ENCODE results near the gene TCF7L1.

TCF7L1 gene

DNA sequence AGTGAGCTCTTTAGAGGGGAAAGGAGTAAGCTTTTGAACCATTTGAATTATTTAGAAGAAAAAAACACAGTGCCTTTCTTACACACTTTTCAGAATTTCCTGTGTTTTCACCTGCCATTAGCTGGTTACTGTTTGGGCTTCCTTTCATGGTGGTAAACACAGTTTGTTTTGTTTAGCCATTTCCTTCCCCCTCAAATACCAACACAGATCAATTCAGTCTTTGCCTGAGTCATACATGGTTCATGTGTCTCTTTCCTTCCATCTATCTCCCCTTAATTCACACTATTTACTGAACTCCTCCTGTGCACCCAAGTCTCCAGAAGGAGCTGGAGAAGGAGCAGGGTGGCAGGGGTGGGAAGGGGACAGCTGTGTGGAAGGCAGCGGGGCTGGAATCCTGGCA, 45.0 kb downstream of the TCF7L1 start:
- DNase-seq = no peak
- in situ Hi-C loops (cut with HindIII; ENCODE audit: low pct_ligation_motif_present, low pct_unique_long_range_greater_than_20kb, low sequenced_read_pairs) = no loop called here

DNA sequence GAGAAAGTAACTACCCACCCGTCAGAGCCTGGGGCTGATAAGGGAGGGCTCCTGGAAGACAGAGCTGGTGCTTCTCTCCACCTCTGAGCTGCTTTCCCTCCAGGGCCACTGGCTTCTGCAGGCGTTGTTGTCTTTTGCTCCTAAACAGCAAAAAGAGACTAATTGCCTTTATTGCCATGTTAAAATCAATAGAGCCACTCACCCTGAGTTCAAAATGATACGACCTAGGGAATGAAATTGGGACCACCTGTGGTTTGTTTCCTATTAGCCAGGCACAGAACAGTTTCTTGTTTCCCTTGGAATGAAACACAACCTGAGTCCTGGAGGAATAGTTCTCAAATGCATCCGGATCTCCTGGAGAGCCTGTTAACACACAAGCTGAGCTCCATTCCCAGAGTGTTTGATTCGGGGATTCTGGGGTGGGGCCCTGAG, 45.8 kb downstream of the TCF7L1 start:
- no peak for DNase-seq
- in situ Hi-C loops (cut with HindIII; ENCODE audit: low pct_ligation_motif_present, low pct_unique_long_range_greater_than_20kb, low sequenced_read_pairs) = no loop called here

DNA sequence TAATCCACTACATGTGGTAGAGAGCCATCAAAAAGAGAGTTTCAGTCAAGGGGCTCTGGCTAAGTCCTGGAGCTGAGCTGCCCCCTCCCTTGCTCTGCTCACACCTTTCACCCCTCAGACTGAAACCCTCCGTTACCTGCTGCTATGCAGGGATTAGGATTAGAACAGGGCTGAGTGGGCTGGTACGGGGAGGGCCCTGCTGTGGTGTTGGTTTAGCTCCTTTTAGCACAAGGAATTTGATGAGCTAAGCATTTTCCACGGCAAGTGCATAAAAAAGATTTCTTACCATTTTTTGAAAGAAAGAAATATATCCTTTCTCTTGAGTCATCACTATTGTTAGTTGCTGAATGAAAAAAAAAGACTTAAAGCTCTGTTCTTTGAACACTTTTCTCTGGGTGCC, 46.3 kb downstream of the TCF7L1 start:
- DNase-seq = no peak

DNA sequence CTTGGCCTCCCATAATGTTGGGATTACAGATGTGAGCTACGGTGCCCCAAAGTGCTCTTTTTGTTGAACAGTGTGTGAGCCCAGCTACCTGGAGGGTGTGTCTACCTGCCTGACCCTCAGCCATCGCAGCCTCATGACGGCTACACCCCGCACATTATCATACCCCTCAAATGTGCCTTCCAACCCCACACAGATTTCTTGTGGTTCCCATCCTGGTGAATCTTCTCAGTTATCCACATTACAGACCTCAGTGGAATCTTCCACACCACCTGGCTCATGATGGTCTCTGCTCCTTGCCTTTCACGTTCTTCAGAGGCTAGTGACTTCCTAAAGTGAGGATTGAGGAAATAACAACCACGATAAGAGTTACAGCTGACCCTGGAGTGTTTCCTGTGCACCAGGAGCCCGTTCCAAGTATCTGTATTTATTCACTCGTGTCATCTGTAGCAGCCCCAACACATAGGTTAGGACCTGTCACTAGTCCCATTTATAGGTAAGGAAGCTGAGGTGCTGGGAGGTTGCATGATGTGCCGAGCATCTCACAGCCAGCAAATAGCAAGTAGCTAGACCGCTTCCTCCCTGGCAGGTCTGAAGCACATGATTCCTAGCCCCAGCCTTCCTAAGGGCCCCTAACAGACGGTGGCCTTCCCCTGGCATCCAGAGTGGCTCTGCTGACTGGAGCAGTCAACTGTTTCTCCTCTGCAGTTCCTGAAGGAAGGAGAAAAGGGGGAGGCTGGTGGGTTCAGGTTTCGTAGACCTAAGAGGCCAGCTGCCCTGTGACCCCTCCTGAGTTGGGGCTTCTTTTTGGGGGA, 47.3 kb downstream of the TCF7L1 start:
- DNase-seq = no peak
- in situ Hi-C loops (cut with HindIII; ENCODE audit: low pct_ligation_motif_present, low pct_unique_long_range_greater_than_20kb, low sequenced_read_pairs) = no loop called here

More for the DNA sequence above, 46.3 kb downstream of the TCF7L1 start:
- in situ Hi-C loops (cut with HindIII; ENCODE audit: low pct_ligation_motif_present, low pct_unique_long_range_greater_than_20kb, low sequenced_read_pairs) = no loop called here

DNA sequence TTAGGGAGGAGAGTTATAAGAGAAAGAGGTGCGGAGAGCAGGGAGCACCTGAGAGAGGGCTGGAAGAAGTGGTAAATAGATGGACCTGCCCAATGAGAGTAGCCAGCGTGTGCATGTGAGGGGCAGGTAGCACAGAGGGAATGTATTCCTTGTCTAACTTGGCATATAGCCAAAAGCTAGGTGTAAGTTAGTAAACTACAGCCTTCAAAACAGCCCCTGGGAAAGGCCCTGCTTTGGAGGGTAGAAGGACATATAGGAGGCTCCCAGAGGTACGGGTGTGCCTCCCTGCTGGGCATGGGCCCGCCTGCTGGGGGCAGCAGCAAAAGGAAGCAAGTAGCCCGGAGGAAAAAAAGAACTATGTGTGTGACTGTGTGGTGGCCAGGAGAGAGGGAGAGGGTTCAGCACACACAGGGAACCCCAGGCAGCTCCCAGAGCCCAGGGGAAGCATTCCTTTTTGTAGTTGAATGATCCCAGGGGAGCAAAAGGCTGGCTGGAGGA, 48.0 kb downstream of the TCF7L1 start:
- DNase-seq = no peak
- in situ Hi-C loops (cut with HindIII; ENCODE audit: low pct_ligation_motif_present, low pct_unique_long_range_greater_than_20kb, low sequenced_read_pairs) = no loop called here

DNA sequence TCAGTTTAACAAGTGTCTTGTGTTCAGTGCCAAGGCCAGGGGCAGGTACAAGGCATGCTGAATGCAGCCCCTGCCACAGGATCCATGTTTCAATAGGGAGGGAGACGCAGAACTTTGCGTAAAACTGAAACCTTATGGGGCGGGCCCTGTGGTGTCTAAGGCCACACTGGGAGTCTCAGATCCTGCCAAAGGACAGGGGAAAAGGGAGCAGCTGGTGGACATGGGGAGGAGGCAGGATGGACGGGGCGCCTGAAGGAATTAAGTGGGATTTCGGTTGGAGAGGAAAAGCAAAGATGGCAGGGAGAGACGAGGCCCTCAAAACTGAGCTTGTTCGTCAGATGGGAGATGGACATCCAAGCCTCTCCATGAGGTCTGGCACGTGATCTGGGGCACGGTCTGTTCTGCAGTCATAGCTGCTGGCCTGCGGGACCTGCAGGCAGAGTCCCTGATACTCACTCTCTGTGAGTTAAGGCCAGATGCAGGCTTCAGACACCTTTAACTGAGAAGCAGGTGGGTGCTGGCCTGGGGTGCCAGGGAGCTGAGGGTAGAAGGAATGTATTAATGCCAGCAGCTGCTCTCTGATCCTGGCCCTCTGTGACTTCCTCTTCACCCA, 48.8 kb downstream of the TCF7L1 start:
- in situ Hi-C loops (cut with HindIII; ENCODE audit: low pct_ligation_motif_present, low pct_unique_long_range_greater_than_20kb, low sequenced_read_pairs) = no loop called here
- DNase-seq = no peak

DNA sequence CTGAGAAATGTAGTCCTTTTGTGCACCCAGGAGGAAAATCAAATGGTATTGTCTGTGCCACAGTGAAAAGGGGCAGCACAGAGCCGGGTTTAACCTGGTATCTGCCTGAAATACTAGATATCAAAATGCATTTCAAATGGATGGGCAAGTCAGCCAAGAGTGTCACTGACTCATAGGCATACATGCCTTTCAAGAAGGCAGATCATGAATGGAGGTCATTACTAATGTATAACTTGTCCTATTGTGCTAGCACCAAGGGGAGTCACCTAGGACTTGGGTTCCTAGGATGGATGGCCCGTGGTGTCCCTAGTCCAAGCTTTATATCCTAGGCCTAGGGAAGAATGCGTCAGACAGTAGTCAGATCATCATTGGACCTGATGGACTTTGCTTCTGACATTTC, 49.9 kb downstream of the TCF7L1 start:
- in situ Hi-C loops (cut with HindIII; ENCODE audit: low pct_ligation_motif_present, low pct_unique_long_range_greater_than_20kb, low sequenced_read_pairs) = no loop called here
- DNase-seq = no peak

DNA sequence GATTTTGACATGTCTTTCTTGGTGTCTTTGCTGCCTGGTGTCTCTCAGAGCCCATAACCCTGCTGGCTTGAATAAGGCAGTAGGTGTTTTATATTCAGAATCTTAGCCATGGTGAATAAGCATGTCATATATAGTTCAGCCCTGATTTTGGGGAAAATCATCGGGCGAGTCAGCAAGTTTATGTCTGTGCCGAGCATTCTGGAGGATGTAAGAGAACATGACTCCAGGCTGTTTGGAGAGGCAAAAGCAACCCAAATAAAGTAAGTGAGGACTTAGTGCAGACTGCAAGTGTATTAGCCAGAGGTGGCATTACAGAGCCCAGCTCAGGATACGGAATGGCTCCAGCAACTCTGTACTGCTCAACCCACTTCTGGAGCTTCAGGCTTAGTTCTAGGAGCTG, 50.3 kb downstream of the TCF7L1 start:
- DNase-seq = no peak
- in situ Hi-C loops (cut with HindIII; ENCODE audit: low pct_ligation_motif_present, low pct_unique_long_range_greater_than_20kb, low sequenced_read_pairs) = no loop called here

DNA sequence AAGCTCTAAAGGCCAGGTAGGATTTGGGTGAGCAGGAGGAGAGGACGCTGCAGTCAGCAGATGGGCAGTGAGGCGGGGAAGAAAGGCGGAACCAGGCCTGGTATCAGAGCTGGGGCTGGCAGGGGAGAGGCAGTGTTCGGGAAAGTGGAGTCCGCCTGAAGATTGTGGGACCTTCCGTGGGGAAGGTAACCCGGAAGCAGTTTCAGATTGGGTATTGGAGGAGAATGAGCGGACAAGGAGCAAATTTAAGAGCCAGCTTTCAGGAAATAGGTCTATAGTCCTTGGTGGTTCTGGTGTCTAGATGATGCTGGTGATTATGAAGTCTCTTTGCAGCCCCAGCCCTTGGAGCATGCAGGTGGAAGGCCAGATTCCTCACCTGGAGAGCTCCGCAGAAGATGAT, 51.0 kb downstream of the TCF7L1 start:
- no peak for DNase-seq
- in situ Hi-C loops (cut with HindIII; ENCODE audit: low pct_ligation_motif_present, low pct_unique_long_range_greater_than_20kb, low sequenced_read_pairs) = no loop called here

DNA sequence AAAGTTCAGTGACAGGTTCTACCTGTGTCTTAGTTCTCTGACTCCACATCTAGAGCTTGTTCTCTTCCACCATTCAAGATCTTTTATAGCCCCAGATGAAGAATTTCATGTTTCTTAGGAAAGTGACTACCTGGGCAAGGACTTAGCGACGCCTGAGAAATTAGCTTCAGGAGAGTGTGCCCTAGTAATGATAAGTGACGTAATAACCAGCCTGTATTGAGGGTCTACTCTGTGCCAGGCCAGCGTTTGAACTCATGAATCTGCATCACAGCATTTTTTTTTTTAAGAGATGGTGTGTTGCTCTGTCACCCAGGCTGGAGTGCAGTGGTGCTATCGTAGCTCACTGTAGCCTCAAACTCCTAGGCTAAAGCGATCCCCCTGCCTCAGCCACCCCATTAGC, 51.8 kb downstream of the TCF7L1 start:
- DNase-seq = no peak
- in situ Hi-C loops (cut with HindIII; ENCODE audit: low pct_ligation_motif_present, low pct_unique_long_range_greater_than_20kb, low sequenced_read_pairs) = no loop called here

DNA sequence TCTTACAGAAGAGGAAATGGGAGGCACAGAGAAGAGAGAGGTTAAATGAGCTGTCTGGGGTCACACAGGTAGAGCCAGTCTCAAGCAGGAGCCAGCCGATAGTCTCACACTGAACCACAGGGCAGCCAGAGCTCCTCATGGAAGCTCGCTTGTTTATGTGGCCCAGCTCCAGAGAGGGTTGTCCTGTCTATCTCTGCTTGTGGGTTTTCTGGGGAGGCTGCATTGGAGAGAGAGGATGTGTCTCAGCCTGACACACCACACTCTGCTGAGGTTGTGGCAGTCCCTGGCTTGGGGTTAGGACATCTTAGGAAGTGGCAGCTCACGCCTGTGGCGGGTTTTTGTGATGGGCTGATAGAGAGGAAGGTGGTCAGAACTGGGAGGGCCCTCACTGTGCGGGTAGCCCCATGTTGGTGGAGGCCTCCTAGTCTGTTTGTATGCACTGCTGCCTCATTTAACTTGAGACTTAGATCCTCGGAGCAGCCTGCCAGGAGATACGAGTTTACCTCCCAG, 52.3 kb downstream of the TCF7L1 start:
- DNase-seq = no peak

DNA sequence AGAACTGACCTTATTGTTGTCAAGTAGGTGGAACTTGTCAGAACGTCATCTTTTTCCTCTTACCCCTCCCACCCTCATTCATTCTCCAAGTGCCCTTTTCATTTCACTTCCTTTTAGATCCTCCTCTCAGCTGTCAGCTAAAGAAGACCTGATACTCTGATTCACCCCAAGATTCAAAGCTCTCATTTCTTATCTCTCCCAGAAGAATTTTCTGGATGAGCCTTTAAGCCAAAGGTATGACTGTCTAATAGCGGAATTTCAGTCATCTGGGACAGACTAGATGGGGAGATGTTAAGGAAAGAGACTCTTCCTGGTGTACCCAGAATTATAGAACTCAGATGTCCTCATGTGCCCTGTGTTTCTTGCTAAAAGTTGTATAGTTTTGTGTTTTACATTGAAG, 53.9 kb downstream of the TCF7L1 start:
- DNase-seq = no peak
- in situ Hi-C loops (cut with HindIII; ENCODE audit: low pct_ligation_motif_present, low pct_unique_long_range_greater_than_20kb, low sequenced_read_pairs) = no loop called here

More for the DNA sequence above, 52.3 kb downstream of the TCF7L1 start:
- in situ Hi-C loops (cut with HindIII; ENCODE audit: low pct_ligation_motif_present, low pct_unique_long_range_greater_than_20kb, low sequenced_read_pairs) = no loop called here

DNA sequence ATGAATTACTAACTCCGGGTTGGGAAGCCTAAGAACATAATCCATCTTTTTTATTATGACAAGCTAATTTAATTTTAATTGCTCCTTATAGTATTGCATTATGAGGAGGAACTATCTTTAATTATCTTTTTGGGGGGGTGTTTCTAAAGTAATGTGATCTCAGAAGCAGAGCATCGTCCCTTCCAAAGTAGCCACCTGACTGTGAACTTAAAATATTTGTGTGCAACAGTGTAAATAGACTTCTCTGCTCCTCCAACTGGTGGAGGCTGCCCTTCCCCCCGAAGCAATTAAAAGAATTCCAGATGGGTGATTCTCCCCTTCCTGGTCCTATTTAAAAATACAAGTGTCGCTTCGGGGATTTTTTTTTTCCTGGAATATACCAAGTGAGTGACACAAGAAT, 55.7 kb downstream of the TCF7L1 start:
- no peak for DNase-seq
- in situ Hi-C loops (cut with HindIII; ENCODE audit: low pct_ligation_motif_present, low pct_unique_long_range_greater_than_20kb, low sequenced_read_pairs) = no loop called here

DNA sequence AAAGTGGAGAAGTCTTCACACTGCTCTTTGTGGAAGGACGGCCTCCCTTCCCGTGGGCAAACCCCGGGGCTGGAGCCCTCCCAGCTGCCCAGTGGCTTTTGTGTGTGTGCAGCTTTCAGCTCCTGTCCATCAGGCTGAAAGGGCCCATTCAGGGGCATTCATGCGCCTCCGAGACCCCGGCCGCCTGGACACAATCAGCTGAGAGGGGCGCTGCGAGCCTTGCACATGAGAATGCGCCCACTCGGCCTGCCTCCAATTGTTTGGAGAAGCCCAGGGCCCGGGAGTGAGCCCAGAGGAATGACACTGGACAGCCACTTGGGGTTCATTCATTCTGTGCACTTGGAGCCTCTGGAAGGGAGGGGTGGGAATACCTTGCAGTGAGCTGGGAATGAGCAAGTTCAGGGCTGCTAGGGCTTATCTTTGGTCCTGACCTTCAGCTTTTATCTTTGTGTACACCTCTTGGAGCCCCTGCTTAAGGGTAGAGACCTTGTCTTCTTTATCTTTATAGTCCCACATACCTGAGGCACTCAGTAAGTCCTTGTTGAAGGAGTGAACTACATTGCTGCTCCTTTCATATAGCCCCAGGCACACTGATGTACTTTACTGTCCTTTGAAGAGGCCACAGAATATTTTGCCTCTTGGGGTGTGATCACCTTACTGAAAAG, 56.5 kb downstream of the TCF7L1 start:
- in situ Hi-C loops (cut with HindIII; ENCODE audit: low pct_ligation_motif_present, low pct_unique_long_range_greater_than_20kb, low sequenced_read_pairs) = no loop called here
- no peak for DNase-seq

DNA sequence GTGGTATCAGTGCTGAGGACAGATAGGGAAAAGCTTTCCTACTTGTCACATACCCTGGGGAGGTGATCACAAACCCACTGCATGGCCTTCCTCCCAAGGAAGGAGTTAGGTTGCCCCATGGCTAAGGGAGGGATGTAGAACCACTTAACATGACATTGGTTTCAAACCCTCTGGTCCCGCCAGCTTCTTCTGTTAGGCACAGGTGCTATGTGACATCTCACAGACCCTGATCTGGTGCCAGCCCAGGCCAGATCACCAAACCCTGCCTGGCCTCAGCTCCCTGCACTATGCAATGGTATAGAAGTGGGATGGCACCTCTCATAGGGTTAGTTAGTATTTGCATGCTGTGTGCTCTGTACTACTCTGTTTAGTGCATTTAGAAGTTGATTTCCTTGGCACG, 58.0 kb downstream of the TCF7L1 start:
- in situ Hi-C loops (cut with HindIII; ENCODE audit: low pct_ligation_motif_present, low pct_unique_long_range_greater_than_20kb, low sequenced_read_pairs) = no loop called here
- DNase-seq = no peak

DNA sequence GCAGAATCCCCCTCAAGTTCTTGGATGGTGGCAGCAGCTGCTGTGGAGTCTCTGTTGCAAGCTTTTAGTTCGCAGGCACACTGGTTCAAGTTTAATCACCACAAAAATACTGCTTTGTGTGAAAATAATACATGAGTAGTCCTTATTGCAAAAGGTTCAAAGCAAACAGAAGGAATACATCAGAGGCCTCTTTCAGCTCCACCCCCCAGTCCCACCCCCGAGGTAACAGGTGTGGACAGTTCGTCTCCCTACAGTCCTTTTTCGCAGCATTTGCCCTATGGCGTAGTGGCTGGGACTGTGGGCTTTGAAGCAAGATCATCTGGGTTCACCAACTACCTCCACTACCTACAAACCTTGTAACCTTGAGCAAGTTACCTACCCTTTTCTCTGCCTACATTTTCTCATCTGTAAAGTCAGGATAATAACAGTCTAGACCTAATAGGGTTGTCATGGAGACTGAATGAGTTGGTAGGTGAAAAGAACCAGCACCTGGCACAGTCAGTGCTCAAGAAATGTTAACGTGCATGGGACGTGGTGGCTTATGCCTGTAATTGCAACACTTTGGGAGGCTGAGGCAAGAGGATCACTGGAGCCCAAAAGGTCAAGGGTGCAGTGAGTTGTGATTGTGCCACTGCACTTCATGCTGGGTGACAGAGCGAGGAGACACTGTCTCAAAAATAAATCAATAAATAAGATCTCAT, 61.7 kb downstream of the TCF7L1 start:
- in situ Hi-C loops (cut with HindIII; ENCODE audit: low pct_ligation_motif_present, low pct_unique_long_range_greater_than_20kb, low sequenced_read_pairs) = no loop called here
- DNase-seq = no peak

DNA sequence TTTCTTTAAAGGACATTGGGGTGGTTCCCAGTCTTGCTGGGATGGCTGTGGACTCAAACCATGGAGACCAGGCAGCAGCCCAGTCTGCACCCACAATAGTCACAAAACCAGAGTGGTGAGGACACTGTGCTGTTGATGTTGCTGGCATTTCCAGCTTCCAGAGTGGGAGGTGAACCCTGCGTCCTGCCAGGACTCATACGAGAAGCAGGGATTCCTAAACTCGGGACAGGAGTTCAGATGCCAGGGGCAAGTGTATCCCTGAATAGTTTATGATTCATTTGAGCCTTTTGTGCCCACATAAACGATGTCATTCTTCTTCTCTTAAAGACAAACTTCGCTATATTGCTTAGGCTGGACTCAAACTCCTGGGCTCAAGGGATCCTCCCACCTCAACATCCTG, 62.8 kb downstream of the TCF7L1 start:
- no peak for DNase-seq
- in situ Hi-C loops (cut with HindIII; ENCODE audit: low pct_ligation_motif_present, low pct_unique_long_range_greater_than_20kb, low sequenced_read_pairs) = no loop called here

DNA sequence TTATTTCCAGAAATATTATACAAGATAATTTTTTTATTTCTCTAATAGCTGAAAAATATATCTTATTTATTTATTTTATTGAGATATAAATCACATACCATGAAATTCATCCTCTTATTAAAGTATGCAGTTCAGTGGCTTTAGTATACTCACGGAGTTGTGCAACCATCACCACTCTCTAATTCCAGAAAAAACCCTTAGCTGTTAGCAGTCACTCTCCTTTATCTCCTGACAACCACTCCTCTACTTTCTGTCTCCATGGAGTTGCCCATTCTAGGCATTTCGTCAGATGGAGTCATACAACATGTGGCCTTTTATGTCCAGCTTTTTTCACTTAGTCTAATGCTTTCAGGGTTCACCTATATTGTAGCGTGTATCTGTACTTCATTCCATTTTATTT, 66.5 kb downstream of the TCF7L1 start:
- DNase-seq = no peak
- in situ Hi-C loops (cut with HindIII; ENCODE audit: low pct_ligation_motif_present, low pct_unique_long_range_greater_than_20kb, low sequenced_read_pairs) = no loop called here

DNA sequence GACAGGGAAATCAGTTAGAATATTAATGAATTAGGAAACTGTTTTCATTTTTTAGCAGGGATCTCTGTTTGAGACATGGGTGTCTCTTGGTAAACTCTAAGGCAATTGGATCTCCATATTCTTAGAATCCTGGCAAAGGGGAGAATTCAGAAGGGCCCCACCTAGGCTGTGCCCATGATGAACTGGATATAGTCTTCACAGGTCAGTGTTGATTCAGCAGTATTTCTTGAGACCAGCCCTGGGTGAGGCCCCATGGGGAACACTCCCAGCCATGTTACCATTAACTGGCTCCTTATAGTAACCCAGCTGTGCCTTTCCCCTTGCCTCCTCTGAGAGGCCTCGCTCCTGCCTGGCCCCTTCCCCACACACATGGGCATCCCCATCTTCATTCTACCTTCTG, 76.7 kb downstream of the TCF7L1 start:
- in situ Hi-C loops (cut with HindIII; ENCODE audit: low pct_ligation_motif_present, low pct_unique_long_range_greater_than_20kb, low sequenced_read_pairs) = no loop called here
- DNase-seq = no peak

All from ACHN (cell line).